Calu3 (cell line): ENCODE results near the gene HPGDS. TPM values are rescaled to one million over a fixed set of nuclear protein-coding genes. Genes with fewer than 3 reads are reported as not detected.

Experiments
- BruUV-seq: library from RNA; stranded (reverse); fragments of 400-500 nt; replicated peaks from 2 replicates; lab custom pipeline; 2021; lab: Mats Ljungman, UMichigan
- CTCF ChIA-PET: fragments of 300-600 bp; sonication (Branson Sonifier 250); formaldehyde crosslinking; loops from one replicate; lab custom pipeline; 2022; ENCODE audit warnings: antibody characterized with exemption; lab: Charles Lee
- DNase-seq: peaks from one replicate; pipeline ENCODE4 v3.0.0; 2022
- H3K27ac Mint-ChIP-seq: one replicate; pipeline ENCODE4 v1.8.0; 2022; ENCODE audit warnings: mixed read lengths; ENCODE audit not compliant: unreplicated experiment
- H3K27me3 Mint-ChIP-seq: one replicate; pipeline ENCODE4 v1.8.0; 2022; ENCODE audit warnings: mixed read lengths; ENCODE audit not compliant: unreplicated experiment
- H3K36me3 Mint-ChIP-seq: one replicate; pipeline ENCODE4 v1.8.0; 2022; ENCODE audit warnings: mild to moderate bottlenecking, moderate library complexity, mixed read lengths; ENCODE audit not compliant: insufficient read depth, unreplicated experiment
- H3K4me1 Mint-ChIP-seq: one replicate; pipeline ENCODE4 v1.8.0; 2022; ENCODE audit warnings: mild to moderate bottlenecking, low read depth, mixed read lengths; ENCODE audit not compliant: unreplicated experiment
- H3K4me3 Mint-ChIP-seq: one replicate; pipeline ENCODE4 v1.8.0; 2022; ENCODE audit warnings: mild to moderate bottlenecking, low read depth, moderate library complexity, mixed read lengths; ENCODE audit not compliant: unreplicated experiment
- H3K9me3 Mint-ChIP-seq: one replicate; pipeline ENCODE4 v1.8.0; 2022; ENCODE audit warnings: low read depth, mixed read lengths; ENCODE audit not compliant: unreplicated experiment
- CTCF ChIP-seq: fragments of 200-600 bp; IDR thresholded peaks from one replicate; pipeline ENCODE4 v1.8.0; 2022; ENCODE audit warnings: antibody characterized with exemption; ENCODE audit not compliant: unreplicated experiment
- intact Hi-C: fragments of 100-400 bp; cut with micrococcal nuclease; formaldehyde crosslinking; loops from one replicate; pipeline ENCODE4 v1.10.0; 2022; ENCODE audit not compliant: unreplicated experiment
- total RNA-seq: library from RNA; stranded (reverse); gene quantifications from 2 replicates; pipeline ENCODE4 v1.2.3, GENCODE V29; 2022

HPGDS gene
- total RNA-seq, 1 experiment from 2014 or later: not detected

GRCh38 chr4:94336303-94336702 lies 6.3 kb downstream of the HPGDS start:
- intact Hi-C loops: no loop called here

GRCh38 chr4:94334962-94335361 lies 7.7 kb downstream of the HPGDS start:
- Mint-ChIP-seq H3K27me3 (no peaks in the 10 kb centered on the region), H3K36me3 (no peaks in the 10 kb centered on the region), H3K4me3 (no peak overlapping the region), H3K9me3 (no peaks in the 10 kb centered on the region), H3K4me1 (peaks cover 8% of the 10 kb centered on the region), H3K27ac (no peak overlapping the region)
- DNase-seq: no peak
- no peak for TF ChIP-seq CTCF
- intact Hi-C loops: no loop called here
- CTCF ChIA-PET: interaction anchor here (0.6 kb wide), 1 partner anchor 161 kb away, joined by 3 read pairs; no protein-coding TSS in a partner anchor
- BruUV-seq: no TSS peak

More at GRCh38 chr4:94336303-94336702, 6.3 kb downstream of the HPGDS start:
- Mint-ChIP-seq H3K4me1 (peaks cover 8% of the 10 kb centered on the region), H3K9me3 (no peaks in the 10 kb centered on the region), H3K4me3 (no peak overlapping the region), H3K36me3 (no peaks in the 10 kb centered on the region), H3K27me3 (no peaks in the 10 kb centered on the region), H3K27ac (no peak overlapping the region)
- DNase-seq: no peak
- no TSS peak for BruUV-seq
- TF ChIP-seq CTCF: no peak
- CTCF ChIA-PET: no interaction called here

- intact Hi-C loops: no loop called here
- H3K4me3 Mint-ChIP-seq: no peak overlapping the region
- peaks cover 8% of the 10 kb centered on the region for H3K4me1 Mint-ChIP-seq
- CTCF ChIA-PET: interaction anchor here (0.6 kb wide), 1 partner anchor 161 kb away, joined by 3 read pairs; no protein-coding TSS in a partner anchor
- no TSS peak for BruUV-seq
- no peaks in the 10 kb centered on the region for H3K27me3 Mint-ChIP-seq
- no peak for DNase-seq
- no peaks in the 10 kb centered on the region for H3K9me3 Mint-ChIP-seq
- H3K27ac Mint-ChIP-seq: no peak overlapping the region
- no peak for TF ChIP-seq CTCF
- no peaks in the 10 kb centered on the region for H3K36me3 Mint-ChIP-seq
These were observed 8.2 kb downstream of the HPGDS start for GRCh38 chr4:94334476-94334875.

GRCh38 chr4:94333866-94334265 lies 8.8 kb downstream of the HPGDS start:
- H3K27me3 Mint-ChIP-seq: no peaks in the 10 kb centered on the region
- H3K4me3 Mint-ChIP-seq: no peak overlapping the region
- H3K4me1 Mint-ChIP-seq: peaks cover 8% of the 10 kb centered on the region
- no peak for DNase-seq
- no peak overlapping the region for H3K27ac Mint-ChIP-seq
- H3K9me3 Mint-ChIP-seq: no peaks in the 10 kb centered on the region
- BruUV-seq: no TSS peak
- no peaks in the 10 kb centered on the region for H3K36me3 Mint-ChIP-seq
- CTCF ChIA-PET: interaction anchor here (0.6 kb wide), 1 partner anchor 114 kb away, joined by 3 read pairs; no protein-coding TSS in a partner anchor
- no peak for TF ChIP-seq CTCF
- intact Hi-C loops: loop anchor here (1.0 kb wide), 1 partner anchor 57 kb away; no protein-coding TSS in a partner anchor
